ENCODE data around the gene ANKRD55.

DNA sequence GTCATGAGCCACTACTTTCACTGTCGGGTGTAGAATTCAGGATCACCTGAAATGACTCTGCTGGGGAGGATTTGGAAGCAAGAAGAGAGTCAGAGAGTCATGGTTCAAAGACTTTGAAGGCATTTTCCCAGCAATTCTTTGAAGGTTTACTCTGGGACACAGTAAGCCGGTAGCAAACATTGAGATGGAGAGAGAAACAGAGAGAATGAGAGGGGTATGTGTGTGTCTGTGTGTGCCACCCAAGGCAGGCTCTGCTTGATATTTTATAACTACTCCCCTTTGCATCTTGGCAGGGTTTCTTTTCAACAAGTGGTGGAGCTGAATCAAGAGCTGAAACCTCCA, 89.8 kb downstream of the ANKRD55 start:
- TF ChIP-seq CTCF (IDR thresholded peaks at IDR 0.05) (no peak), POLR2A (IDR thresholded peaks at IDR 0.05) (no peak)

Data from heart left ventricle (tissue), 13 donors.